Measurements from ENCODE around the gene PDZD2.
"Not testable (repeated sequence)": the region's sequence is repeated elsewhere in the genome, so short reads cannot be mapped to it uniquely, and the experiment has no call there.

PDZD2 gene

GRCh38 chr5:32069396-32069795, 430.5 kb downstream of the PDZD2 start:
- Mint-ChIP-seq H3K36me3 (ENCODE audit: low read depth) (no peaks in the 10 kb centered on the region), H3K27me3 (ENCODE audit: low read depth) (no peaks in the 10 kb centered on the region), H3K4me1 (ENCODE audit: low read depth) (no peaks in the 10 kb centered on the region), H3K27ac (no peak overlapping the region), H3K4me3 (no peak overlapping the region), H3K9me3 (no peaks in the 10 kb centered on the region)

- H3K9me3 Mint-ChIP-seq = no peaks in the 10 kb centered on the region
- no peaks in the 10 kb centered on the region for H3K4me1 Mint-ChIP-seq (ENCODE audit: low read depth)
- no peak overlapping the region for H3K4me3 Mint-ChIP-seq
- no peaks in the 10 kb centered on the region for H3K36me3 Mint-ChIP-seq (ENCODE audit: low read depth)
- no peaks in the 10 kb centered on the region for H3K27me3 Mint-ChIP-seq (ENCODE audit: low read depth)
- H3K27ac Mint-ChIP-seq = no peak overlapping the region
Measured at GRCh38 chr5:32071351-32071944, 432.5 kb downstream of the PDZD2 start.

GRCh38 chr5:32072054-32072453, 433.1 kb downstream of the PDZD2 start:
- H3K4me1 Mint-ChIP-seq (ENCODE audit: low read depth) = no peaks in the 10 kb centered on the region
- no peaks in the 10 kb centered on the region for H3K9me3 Mint-ChIP-seq
- no peak overlapping the region for H3K4me3 Mint-ChIP-seq
- H3K36me3 Mint-ChIP-seq (ENCODE audit: low read depth) = no peaks in the 10 kb centered on the region
- no peak overlapping the region for H3K27ac Mint-ChIP-seq
- no peaks in the 10 kb centered on the region for H3K27me3 Mint-ChIP-seq (ENCODE audit: low read depth)

- H3K9me3 Mint-ChIP-seq = no peaks in the 10 kb centered on the region
- no peak overlapping the region for H3K27ac Mint-ChIP-seq
- H3K27me3 Mint-ChIP-seq (ENCODE audit: low read depth) = no peaks in the 10 kb centered on the region
- no peak overlapping the region for H3K4me3 Mint-ChIP-seq
- no peaks in the 10 kb centered on the region for H3K4me1 Mint-ChIP-seq (ENCODE audit: low read depth)
- no peaks in the 10 kb centered on the region for H3K36me3 Mint-ChIP-seq (ENCODE audit: low read depth)
Measured at GRCh38 chr5:32074401-32074800, 435.5 kb downstream of the PDZD2 start.

- Mint-ChIP-seq H3K27ac (no peak overlapping the region), H3K9me3 (no peaks in the 10 kb centered on the region), H3K4me1 (ENCODE audit: low read depth) (no peaks in the 10 kb centered on the region), H3K27me3 (ENCODE audit: low read depth) (no peaks in the 10 kb centered on the region), H3K36me3 (ENCODE audit: low read depth) (no peaks in the 10 kb centered on the region), H3K4me3 (no peak overlapping the region)
Measured at GRCh38 chr5:32076699-32077695, 438.1 kb downstream of the PDZD2 start.

- H3K4me3 Mint-ChIP-seq; H3K9me3 Mint-ChIP-seq; H3K27ac Mint-ChIP-seq; H3K4me1 Mint-ChIP-seq (ENCODE audit: low read depth); H3K27me3 Mint-ChIP-seq (ENCODE audit: low read depth); H3K36me3 Mint-ChIP-seq (ENCODE audit: low read depth): not testable (repeated sequence)
Measured at GRCh38 chr5:32078855-32079254, 439.9 kb downstream of the PDZD2 start.

GRCh38 chr5:32080565-32080964, 441.6 kb downstream of the PDZD2 start:
- not testable (repeated sequence) for H3K27ac Mint-ChIP-seq; H3K4me3 Mint-ChIP-seq; H3K27me3 Mint-ChIP-seq (ENCODE audit: low read depth); H3K4me1 Mint-ChIP-seq (ENCODE audit: low read depth); H3K36me3 Mint-ChIP-seq (ENCODE audit: low read depth); H3K9me3 Mint-ChIP-seq

GRCh38 chr5:32082701-32083100, 443.8 kb downstream of the PDZD2 start:
- no peak overlapping the region for H3K27ac Mint-ChIP-seq
- no peaks in the 10 kb centered on the region for H3K4me1 Mint-ChIP-seq (ENCODE audit: low read depth)
- H3K36me3 Mint-ChIP-seq (ENCODE audit: low read depth) = no peaks in the 10 kb centered on the region
- no peak overlapping the region for H3K4me3 Mint-ChIP-seq
- H3K9me3 Mint-ChIP-seq = no peaks in the 10 kb centered on the region
- no peaks in the 10 kb centered on the region for H3K27me3 Mint-ChIP-seq (ENCODE audit: low read depth)

- H3K27me3 Mint-ChIP-seq (ENCODE audit: low read depth) = no peaks in the 10 kb centered on the region
Measured at GRCh38 chr5:32083981-32084430, 445.1 kb downstream of the PDZD2 start.

GRCh38 chr5:32087086-32088082, 448.5 kb downstream of the PDZD2 start:
- no peak overlapping the region for H3K27ac Mint-ChIP-seq

More at GRCh38 chr5:32083981-32084430, 445.1 kb downstream of the PDZD2 start:
- Mint-ChIP-seq H3K36me3 (ENCODE audit: low read depth) (no peaks in the 10 kb centered on the region), H3K4me3 (no peak overlapping the region), H3K4me1 (ENCODE audit: low read depth) (no peaks in the 10 kb centered on the region), H3K27ac (no peak overlapping the region), H3K9me3 (no peaks in the 10 kb centered on the region)

GRCh38 chr5:32088214-32088613, 449.3 kb downstream of the PDZD2 start:
- no peaks in the 10 kb centered on the region for H3K27me3 Mint-ChIP-seq (ENCODE audit: low read depth)
- no peaks in the 10 kb centered on the region for H3K36me3 Mint-ChIP-seq (ENCODE audit: low read depth)
- no peaks in the 10 kb centered on the region for H3K9me3 Mint-ChIP-seq
- peaks cover 2% of the 10 kb centered on the region for H3K4me1 Mint-ChIP-seq (ENCODE audit: low read depth)
- H3K27ac Mint-ChIP-seq = no peak overlapping the region
- H3K4me3 Mint-ChIP-seq = no peak overlapping the region

More at GRCh38 chr5:32087086-32088082, 448.5 kb downstream of the PDZD2 start:
- no peak overlapping the region for H3K4me3 Mint-ChIP-seq
- H3K27me3 Mint-ChIP-seq (ENCODE audit: low read depth) = no peaks in the 10 kb centered on the region
- no peaks in the 10 kb centered on the region for H3K4me1 Mint-ChIP-seq (ENCODE audit: low read depth)
- H3K36me3 Mint-ChIP-seq (ENCODE audit: low read depth) = no peaks in the 10 kb centered on the region
- no peaks in the 10 kb centered on the region for H3K9me3 Mint-ChIP-seq

GRCh38 chr5:32089146-32090000, 450.4 kb downstream of the PDZD2 start:
- H3K27ac Mint-ChIP-seq = no peak overlapping the region
- no peaks in the 10 kb centered on the region for H3K9me3 Mint-ChIP-seq
- no peak overlapping the region for H3K4me3 Mint-ChIP-seq
- H3K36me3 Mint-ChIP-seq (ENCODE audit: low read depth) = no peaks in the 10 kb centered on the region
- H3K4me1 Mint-ChIP-seq (ENCODE audit: low read depth) = peaks cover 4% of the 10 kb centered on the region
- H3K27me3 Mint-ChIP-seq (ENCODE audit: low read depth) = no peaks in the 10 kb centered on the region

- Mint-ChIP-seq H3K27me3 (ENCODE audit: low read depth) (no peaks in the 10 kb centered on the region), H3K36me3 (ENCODE audit: low read depth) (no peaks in the 10 kb centered on the region), H3K9me3 (no peaks in the 10 kb centered on the region), H3K27ac (no peak overlapping the region), H3K4me3 (no peak overlapping the region), H3K4me1 (ENCODE audit: low read depth) (peaks cover 4% of the 10 kb centered on the region)
Measured at GRCh38 chr5:32090026-32090754, 451.3 kb downstream of the PDZD2 start.
